Measurements from ENCODE around the gene HLX.

HLX gene

DNA sequence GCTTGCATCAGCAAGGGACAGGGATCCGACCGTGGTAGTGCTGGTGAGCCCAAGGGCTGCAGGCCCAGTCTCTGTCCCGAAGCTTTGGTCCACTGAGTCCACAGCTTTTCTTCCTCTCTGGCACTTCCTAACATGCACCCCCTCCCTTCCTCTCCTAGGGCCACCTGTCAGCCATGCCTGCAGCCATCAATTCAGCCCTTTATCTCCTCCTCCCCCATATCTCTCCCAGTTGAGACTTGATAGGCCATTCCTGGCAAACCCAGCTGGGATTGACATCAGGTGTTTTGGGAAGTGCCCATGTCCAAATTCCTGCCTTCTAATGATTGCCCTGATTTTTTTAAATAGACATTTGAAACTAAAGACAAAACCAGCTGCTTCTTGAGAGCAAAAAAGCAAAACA lies 25.6 kb downstream of the HLX start:
- Histone ChIP-seq H3K79me2 (ENCODE audit: insufficient read depth, low read length) (no peaks in the 10 kb centered on the region), H3K27me3 (ENCODE audit: low read length) (no peaks in the 10 kb centered on the region), H3K9me3 (ENCODE audit: insufficient read depth, low read length) (no peaks in the 10 kb centered on the region), H4K20me1 (ENCODE audit: low read depth, low read length) (no peaks in the 10 kb centered on the region), H3K36me3 (ENCODE audit: low read length) (no peaks in the 10 kb centered on the region), H3K4me2 (ENCODE audit: low read depth, low read length, poor library complexity, severe bottlenecking) (no peak overlapping the region), H3F3A (ENCODE audit: insufficient read depth) (no peaks in the 10 kb centered on the region), H3K9me2 (replicated peaks; ENCODE audit: insufficient read depth, low read length) (no peaks in the 10 kb centered on the region), H3K9ac (ENCODE audit: low read length) (no peak overlapping the region), H2AFZ (ENCODE audit: low read depth, low read length, severe bottlenecking) (no peak overlapping the region), H3K27ac (ENCODE audit: low read depth, low read length) (no peak overlapping the region), H3K4me3 (ENCODE audit: insufficient read depth, low read length, poor library complexity, severe bottlenecking) (no peak overlapping the region)
- TF ChIP-seq, protein P1, sequence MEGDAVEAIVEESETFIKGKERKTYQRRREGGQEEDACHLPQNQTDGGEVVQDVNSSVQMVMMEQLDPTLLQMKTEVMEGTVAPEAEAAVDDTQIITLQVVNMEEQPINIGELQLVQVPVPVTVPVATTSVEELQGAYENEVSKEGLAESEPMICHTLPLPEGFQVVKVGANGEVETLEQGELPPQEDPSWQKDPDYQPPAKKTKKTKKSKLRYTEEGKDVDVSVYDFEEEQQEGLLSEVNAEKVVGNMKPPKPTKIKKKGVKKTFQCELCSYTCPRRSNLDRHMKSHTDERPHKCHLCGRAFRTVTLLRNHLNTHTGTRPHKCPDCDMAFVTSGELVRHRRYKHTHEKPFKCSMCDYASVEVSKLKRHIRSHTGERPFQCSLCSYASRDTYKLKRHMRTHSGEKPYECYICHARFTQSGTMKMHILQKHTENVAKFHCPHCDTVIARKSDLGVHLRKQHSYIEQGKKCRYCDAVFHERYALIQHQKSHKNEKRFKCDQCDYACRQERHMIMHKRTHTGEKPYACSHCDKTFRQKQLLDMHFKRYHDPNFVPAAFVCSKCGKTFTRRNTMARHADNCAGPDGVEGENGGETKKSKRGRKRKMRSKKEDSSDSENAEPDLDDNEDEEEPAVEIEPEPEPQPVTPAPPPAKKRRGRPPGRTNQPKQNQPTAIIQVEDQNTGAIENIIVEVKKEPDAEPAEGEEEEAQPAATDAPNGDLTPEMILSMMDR (IDR thresholded peaks at IDR 0.05; ENCODE audit: insufficient read depth, low read length, poor library complexity, severe bottlenecking) = no peak
- TF ChIP-seq EZH2phosphoT487 (conservative IDR thresholded peaks at IDR 0.05; ENCODE audit: low read length) = no peak

DNA sequence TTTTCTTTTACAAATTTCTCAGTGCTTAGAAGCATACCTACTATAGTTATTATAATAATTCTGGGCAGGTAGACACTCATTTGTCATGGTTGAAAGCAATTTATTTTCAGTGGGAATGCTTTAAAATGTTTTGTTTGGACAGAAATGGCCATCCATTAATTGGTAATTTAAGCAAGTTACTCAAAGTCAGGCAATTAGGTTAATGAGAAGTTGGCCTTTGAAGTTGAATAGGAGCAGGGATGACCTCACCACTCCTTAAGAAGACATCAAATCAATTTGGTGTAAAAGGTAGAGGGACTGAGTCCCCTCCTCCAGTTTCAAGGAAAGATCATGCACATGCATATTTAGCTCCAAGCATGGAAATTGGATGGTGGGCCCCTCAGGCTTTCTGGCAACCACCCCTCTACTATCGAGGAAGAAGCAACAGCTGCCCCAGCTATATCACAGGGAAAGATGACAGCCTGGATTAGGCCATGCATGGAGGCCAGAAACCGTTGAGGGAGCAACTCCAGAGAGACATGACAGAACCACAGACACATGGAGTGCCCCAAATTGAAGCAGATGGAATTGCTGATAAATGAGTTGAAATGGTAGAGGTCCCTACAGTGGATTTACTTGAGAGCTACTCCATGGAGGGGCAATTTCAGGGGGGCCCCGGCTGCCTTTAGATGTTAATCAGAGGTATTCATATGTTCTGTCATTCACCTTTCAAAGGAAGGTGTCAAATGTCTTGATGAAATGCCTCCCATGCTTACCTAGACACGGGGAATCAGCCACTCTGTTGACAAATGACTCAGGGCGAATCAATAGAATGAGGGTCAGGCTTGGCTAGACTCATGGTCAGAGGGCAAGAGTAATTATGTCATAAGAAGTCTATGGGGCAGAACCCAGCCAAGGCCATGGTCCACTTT lies 26.7 kb downstream of the HLX start:
- H3F3A ChIP-seq (ENCODE audit: insufficient read depth) = no peaks in the 10 kb centered on the region
- H3K9me2 ChIP-seq (replicated peaks; ENCODE audit: insufficient read depth, low read length) = no peaks in the 10 kb centered on the region
- H3K9ac ChIP-seq (ENCODE audit: low read length) = no peak overlapping the region
- H3K27me3 ChIP-seq (ENCODE audit: low read length) = no peaks in the 10 kb centered on the region
- no peak overlapping the region for H2AFZ ChIP-seq (ENCODE audit: low read depth, low read length, severe bottlenecking)
- H3K79me2 ChIP-seq (ENCODE audit: insufficient read depth, low read length) = no peaks in the 10 kb centered on the region
- no peak overlapping the region for H3K4me3 ChIP-seq (ENCODE audit: insufficient read depth, low read length, poor library complexity, severe bottlenecking)
- no peaks in the 10 kb centered on the region for H4K20me1 ChIP-seq (ENCODE audit: low read depth, low read length)
- no peak overlapping the region for H3K4me2 ChIP-seq (ENCODE audit: low read depth, low read length, poor library complexity, severe bottlenecking)
- no peak for TF ChIP-seq EZH2phosphoT487 (conservative IDR thresholded peaks at IDR 0.05; ENCODE audit: low read length)
- TF ChIP-seq, protein P1 (IDR thresholded peaks at IDR 0.05; ENCODE audit: insufficient read depth, low read length, poor library complexity, severe bottlenecking) = no peak
- no peaks in the 10 kb centered on the region for H3K36me3 ChIP-seq (ENCODE audit: low read length)
- no peaks in the 10 kb centered on the region for H3K9me3 ChIP-seq (ENCODE audit: insufficient read depth, low read length)
- no peak overlapping the region for H3K27ac ChIP-seq (ENCODE audit: low read depth, low read length)

DNA sequence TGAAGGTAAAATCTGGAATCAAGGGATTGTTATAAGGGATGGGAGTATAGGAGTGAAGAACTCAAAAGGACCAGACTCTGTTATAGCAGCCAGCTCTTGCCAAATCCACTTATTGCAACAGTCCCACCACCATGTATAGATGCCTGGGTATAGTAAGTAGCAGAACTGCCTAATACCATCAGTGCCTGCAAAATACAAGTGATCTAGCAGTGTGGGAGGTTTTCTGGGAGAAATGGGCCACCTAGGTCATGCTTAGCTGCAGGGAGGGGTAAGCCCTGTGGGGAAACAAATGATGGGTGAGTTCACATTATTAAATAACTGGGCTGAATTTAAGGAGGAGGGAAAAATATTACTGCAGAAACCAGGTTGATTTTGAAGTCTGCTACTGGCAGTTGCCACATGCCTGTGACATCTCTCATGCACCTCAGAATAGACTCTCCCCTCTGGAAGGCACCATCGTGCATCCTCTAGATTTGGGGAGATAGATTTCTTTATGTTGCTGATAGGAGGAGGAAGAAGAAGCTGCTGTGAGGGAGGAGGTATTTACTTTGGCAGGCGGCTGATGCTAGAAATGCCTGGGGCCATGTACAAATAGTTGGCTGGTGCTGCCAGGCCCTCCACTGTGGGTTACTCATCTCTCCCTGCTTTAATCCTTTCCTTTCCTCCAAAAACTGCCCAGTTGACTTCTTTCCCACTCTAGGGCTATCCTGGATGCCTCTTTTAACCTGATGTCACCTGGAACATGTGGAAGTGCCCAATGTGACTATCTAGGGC lies 27.5 kb downstream of the HLX start:
- Histone ChIP-seq H4K20me1 (ENCODE audit: low read depth, low read length) (no peaks in the 10 kb centered on the region), H3F3A (ENCODE audit: insufficient read depth) (no peaks in the 10 kb centered on the region), H3K9me3 (ENCODE audit: insufficient read depth, low read length) (no peaks in the 10 kb centered on the region), H3K9ac (ENCODE audit: low read length) (no peak overlapping the region), H3K27me3 (ENCODE audit: low read length) (no peaks in the 10 kb centered on the region), H3K27ac (ENCODE audit: low read depth, low read length) (no peak overlapping the region), H3K9me2 (replicated peaks; ENCODE audit: insufficient read depth, low read length) (no peaks in the 10 kb centered on the region), H3K79me2 (ENCODE audit: insufficient read depth, low read length) (no peaks in the 10 kb centered on the region), H2AFZ (ENCODE audit: low read depth, low read length, severe bottlenecking) (no peak overlapping the region), H3K36me3 (ENCODE audit: low read length) (no peaks in the 10 kb centered on the region), H3K4me3 (ENCODE audit: insufficient read depth, low read length, poor library complexity, severe bottlenecking) (no peak overlapping the region), H3K4me2 (ENCODE audit: low read depth, low read length, poor library complexity, severe bottlenecking) (no peak overlapping the region)
- no peak for TF ChIP-seq EZH2phosphoT487 (conservative IDR thresholded peaks at IDR 0.05; ENCODE audit: low read length)
- TF ChIP-seq, protein P1 (IDR thresholded peaks at IDR 0.05; ENCODE audit: insufficient read depth, low read length, poor library complexity, severe bottlenecking) = no peak

Measured in SU-DHL-6 (cell line).